GM10266 (cell line): ENCODE results near the gene TFCP2L1.

Experiments used
- DNase-seq: peaks from one replicate; pipeline ENCODE4 v3.0.0; 2012; ENCODE audit errors: extremely low spot score
- CTCF ChIP-seq: IDR thresholded peaks from 2 replicates; pipeline ENCODE4 v1.5.1; 2012; ENCODE audit warnings: mild to moderate bottlenecking, low read depth; ENCODE audit not compliant: control insufficient read depth, insufficient read depth; ENCODE audit errors: missing control alignments

TFCP2L1 gene

GRCh38 chr2:121196132-121196848 lies 88.7 kb downstream of the TFCP2L1 start:
- no peak for TF ChIP-seq CTCF
- DNase-seq = no peak

GRCh38 chr2:121195036-121195435 lies 90.0 kb downstream of the TFCP2L1 start:
- no peak for TF ChIP-seq CTCF
- no peak for DNase-seq

- no peak for TF ChIP-seq CTCF
- no peak for DNase-seq
Measured at GRCh38 chr2:121194626-121195025, 90.4 kb downstream of the TFCP2L1 start.

- DNase-seq = no peak
- TF ChIP-seq CTCF = no peak
Measured at GRCh38 chr2:121193185-121193584, 91.8 kb downstream of the TFCP2L1 start.

- no peak for TF ChIP-seq CTCF
- no peak for DNase-seq
Measured at GRCh38 chr2:121192576-121192975, 92.4 kb downstream of the TFCP2L1 start.

- no peak for DNase-seq
- no peak for TF ChIP-seq CTCF
Measured at GRCh38 chr2:121191191-121192170, 93.5 kb downstream of the TFCP2L1 start.
